IMR-90 (cell line): ENCODE data around the gene YIPF3. TPM values are rescaled to one million over a fixed set of nuclear protein-coding genes. Genes with fewer than 3 reads are reported as not detected.

Source experiments
- ATAC-seq: fragments of 200-7000 bp; cut with Tn5 transposase; 2 replicates; pipeline ENCODE4 v1.9.1; 2020; ENCODE audit warnings: low read depth, mild to moderate bottlenecking, moderate library complexity
- BruUV-seq: library from RNA; stranded (reverse); fragments of 400-500 nt; replicated peaks from 2 replicates; lab custom pipeline; 2021; lab: Mats Ljungman, UMichigan
- CTCF ChIA-PET: fragments of 300-600 bp; formaldehyde crosslinking; extraction: SDS; loops from one replicate; lab custom pipeline; 2021; ENCODE audit warnings: antibody characterized with exemption; lab: Yijun Ruan, JAX
- POLR2A ChIA-PET: fragments of 300-600 bp; sonication (Branson Sonifier 250); formaldehyde crosslinking; loops from one replicate; lab custom pipeline; 2022; ENCODE audit warnings: antibody characterized with exemption; ENCODE audit not compliant: unreplicated experiment; lab: Charles Lee
- DNase-seq: peaks from one replicate; pipeline ENCODE4 v3.0.0; 2013
- H2AFZ ChIP-seq: replicated peaks from 2 replicates; pipeline ENCODE3; 2013; ENCODE audit warnings: low read length, mild to moderate bottlenecking; ENCODE audit not compliant: poor library complexity
- H2AK5ac ChIP-seq: 2 replicates; pipeline ENCODE4 v1.6.1; 2013; ENCODE audit warnings: low read depth, low read length, inconsistent platforms
- H2AK9ac ChIP-seq: replicated peaks from 2 replicates; pipeline ENCODE3; 2013; ENCODE audit warnings: mild to moderate bottlenecking, low read depth, low read length, moderate library complexity; ENCODE audit not compliant: poor library complexity
- H2BK120ac ChIP-seq: 2 replicates; pipeline ENCODE4 v1.6.1; 2013; ENCODE audit warnings: low read depth, low read length, inconsistent platforms
- H2BK15ac ChIP-seq: 3 replicates; pipeline ENCODE4 v1.6.1; 2013; ENCODE audit warnings: low read depth, low read length, inconsistent platforms
- H2BK20ac ChIP-seq: 2 replicates; pipeline ENCODE4 v1.6.1; 2013; ENCODE audit warnings: low read depth, mild to moderate bottlenecking, inconsistent platforms, low read length, moderate library complexity
- H2BK5ac ChIP-seq: 2 replicates; pipeline ENCODE4 v1.6.1; 2013; ENCODE audit warnings: mild to moderate bottlenecking, low read depth, low read length, inconsistent platforms; ENCODE audit not compliant: poor library complexity, severe bottlenecking
- H3K14ac ChIP-seq: replicated peaks from 2 replicates; pipeline ENCODE4 v1.6.1; 2013; ENCODE audit warnings: low read depth, low read length, inconsistent platforms
- H3K18ac ChIP-seq: 2 replicates; pipeline ENCODE4 v1.6.1; 2013; ENCODE audit warnings: low read depth, low read length, control low read depth
- H3K23ac ChIP-seq: 2 replicates; pipeline ENCODE4 v1.6.1; 2013; ENCODE audit warnings: low read depth, low read length, inconsistent platforms
- H3K27ac ChIP-seq: 2 replicates; pipeline ENCODE4 v1.5.1; 2013; ENCODE audit warnings: mild to moderate bottlenecking, control low read depth, low read length; ENCODE audit not compliant: insufficient read depth
- H3K27me3 ChIP-seq: 2 replicates; pipeline ENCODE4 v1.6.1; 2013; ENCODE audit warnings: low read length; ENCODE audit not compliant: control insufficient read depth, insufficient read depth
- H3K36me3 ChIP-seq: 2 replicates; pipeline ENCODE4 v1.6.1; 2013; ENCODE audit warnings: low read length, mixed read lengths; ENCODE audit not compliant: control insufficient read depth, insufficient read depth
- H3K4ac ChIP-seq: 2 replicates; pipeline ENCODE4 v1.6.1; 2013; ENCODE audit warnings: low read depth, low read length, inconsistent platforms
- H3K4me1 ChIP-seq: 2 replicates; pipeline ENCODE4 v1.6.1; 2013; ENCODE audit warnings: low read length, mixed read lengths; ENCODE audit not compliant: control insufficient read depth, insufficient read depth
- H3K4me2 ChIP-seq: 2 replicates; pipeline ENCODE4 v1.6.1; 2013; ENCODE audit warnings: low read depth, mild to moderate bottlenecking, control low read depth, low read length, moderate library complexity
- H3K4me3 ChIP-seq: 2 replicates; pipeline ENCODE4 v1.5.1; 2013; ENCODE audit warnings: low read depth, mild to moderate bottlenecking, control low read depth, low read length, moderate library complexity; ENCODE audit not compliant: insufficient read depth
- H3K56ac ChIP-seq: 2 replicates; pipeline ENCODE4 v1.6.1; 2013; ENCODE audit warnings: low read length, inconsistent platforms; ENCODE audit not compliant: insufficient read depth; ENCODE audit errors: extremely low read depth
- H3K79me1 ChIP-seq, 2 experiments: 2 replicates each; pipeline ENCODE4 v1.6.1; 2013; ENCODE audit warnings: low read length in 2 of 2, inconsistent platforms in 1 of 2, low read depth in 1 of 2
- H3K9ac ChIP-seq: 2 replicates; pipeline ENCODE4 v1.6.1; 2013; ENCODE audit warnings: low read depth, low read length, control low read depth
- H3K9me1 ChIP-seq: 2 replicates; pipeline ENCODE4 v1.6.1; 2013; ENCODE audit warnings: low read length, inconsistent platforms; ENCODE audit not compliant: insufficient read depth
- H3K9me3 ChIP-seq: 2 replicates; pipeline ENCODE4 v1.6.1; 2013; ENCODE audit warnings: low read length; ENCODE audit not compliant: control insufficient read depth, insufficient read depth
- H4K20me1 ChIP-seq: 2 replicates; pipeline ENCODE4 v1.6.1; 2013; ENCODE audit warnings: low read length, inconsistent platforms; ENCODE audit not compliant: insufficient read depth
- H4K5ac ChIP-seq: 2 replicates; pipeline ENCODE4 v1.6.1; 2013; ENCODE audit warnings: mild to moderate bottlenecking, low read depth, low read length, control low read depth
- H4K8ac ChIP-seq, 2 experiments: 2 replicates each; pipeline ENCODE4 v1.6.1; 2013; ENCODE audit warnings: low read depth in 2 of 2, low read length in 2 of 2, control low read depth in 1 of 2, inconsistent platforms in 1 of 2
- H4K91ac ChIP-seq: 2 replicates; pipeline ENCODE4 v1.6.1; 2013; ENCODE audit warnings: low read depth, low read length, inconsistent platforms; ENCODE audit not compliant: insufficient read depth
- BHLHE40 ChIP-seq: fragments of 150-350 bp; IDR thresholded peaks from 2 replicates; pipeline ENCODE4 v1.6.1; 2016; ENCODE audit warnings: mild to moderate bottlenecking, low read depth, low read length
- CEBPB ChIP-seq: IDR thresholded peaks from 2 replicates; pipeline ENCODE4 v1.6.1; 2012; ENCODE audit warnings: low read depth, low read length, improper control_type of control experiment
- CHD1 ChIP-seq: IDR thresholded peaks from 2 replicates; pipeline ENCODE4 v1.6.1; 2012; ENCODE audit warnings: low read depth, low read length, improper control_type of control experiment
- CTCF ChIP-seq: conservative IDR thresholded peaks from 2 replicates; pipeline ENCODE4 v1.5.1; 2012; ENCODE audit warnings: mild to moderate bottlenecking, low read depth, low read length, improper control_type of control experiment
- ELK1 ChIP-seq: fragments of 150-350 bp; IDR thresholded peaks from 2 replicates; pipeline ENCODE4 v1.6.1; 2016; ENCODE audit warnings: low read depth, mild to moderate bottlenecking, low read length, moderate library complexity, borderline replicate concordance
- FOS ChIP-seq: fragments of 150-350 bp; IDR thresholded peaks from 2 replicates; pipeline ENCODE4 v1.6.1; 2016; ENCODE audit warnings: low read depth, low read length
- MAFK ChIP-seq: IDR thresholded peaks from 2 replicates; pipeline ENCODE4 v1.6.1; 2012; ENCODE audit warnings: low read depth, low read length, improper control_type of control experiment
- MAZ ChIP-seq: IDR thresholded peaks from 2 replicates; pipeline ENCODE4 v1.6.1; 2012; ENCODE audit warnings: low read depth, mild to moderate bottlenecking, low read length, improper control_type of control experiment, moderate library complexity, borderline replicate concordance
- MXI1 ChIP-seq: IDR thresholded peaks from 2 replicates; pipeline ENCODE4 v1.6.1; 2012; ENCODE audit warnings: low read depth, mild to moderate bottlenecking, low read length, moderate library complexity, borderline replicate concordance
- NFE2L2 ChIP-seq: fragments of 150-350 bp; IDR thresholded peaks from 2 replicates; pipeline ENCODE4 v1.6.1; 2016; ENCODE audit warnings: low read depth, mild to moderate bottlenecking, low read length
- POLR2A ChIP-seq: IDR thresholded peaks from 2 replicates; pipeline ENCODE4 v1.6.1; 2012; ENCODE audit warnings: mild to moderate bottlenecking, low read depth, low read length
- RAD21 ChIP-seq: IDR thresholded peaks from 2 replicates; pipeline ENCODE4 v1.6.1; 2012; ENCODE audit warnings: low read length, improper control_type of control experiment
- RCOR1 ChIP-seq: IDR thresholded peaks from 2 replicates; pipeline ENCODE4 v1.6.1; 2012; ENCODE audit warnings: mild to moderate bottlenecking, low read length, improper control_type of control experiment; ENCODE audit not compliant: insufficient replicate concordance
- RFX5 ChIP-seq: IDR thresholded peaks from 2 replicates; pipeline ENCODE4 v1.8.0; 2012; ENCODE audit warnings: low read depth, mild to moderate bottlenecking, low read length, moderate library complexity
- SMC3 ChIP-seq: fragments of 150-350 bp; IDR thresholded peaks from 2 replicates; pipeline ENCODE4 v1.6.1; 2016; ENCODE audit warnings: low read depth, mild to moderate bottlenecking, antibody characterized with exemption, low read length, moderate library complexity
- WGBS, 2 experiments: methylation state at CpG; one replicate each; pipeline versions ENCODE4 v1.1.5 to v1.1.7; 2013; ENCODE audit warnings: missing lambda C conversion rate in 2 of 2; ENCODE audit not compliant: insufficient read length in 1 of 2; ENCODE audit errors: extremely low coverage in 2 of 2; 5-methylcytosine and 5-hydroxymethylcytosine counted together
- dilution Hi-C: fragments of 300-500 bp; cut with HindIII; formaldehyde crosslinking; loops from one replicate; pipeline ENCODE4 v1.14.3; 2018; ENCODE audit warnings: low sequenced_read_pairs; ENCODE audit not compliant: unreplicated experiment
- in situ Hi-C: fragments of 300-500 bp; cut with MboI; formaldehyde crosslinking; loops from 3 replicates; pipeline ENCODE4 v1.14.3; 2019; ENCODE audit warnings: low sequenced_read_pairs, inconsistent platforms, mixed read lengths
- intact Hi-C: fragments of 100-400 bp; cut with micrococcal nuclease; formaldehyde crosslinking; loops from 2 replicates; pipeline ENCODE4 v1.10.0; 2022
- polyA plus RNA-seq, 3 experiments: library from polyadenylated mRNA; depleted of rRNA; stranded (reverse); fragments of >200 nt; gene quantifications; 2 replicates each; pipeline ENCODE4 v1.2.3, GENCODE V29; 2012; ENCODE audit warnings: low replicate concordance in 1 of 3
- total RNA-seq: library from RNA; depleted of rRNA; stranded (reverse); fragments of >200 nt; gene quantifications from 2 replicates; pipeline ENCODE4 v1.2.3, GENCODE V29; 2012
- TF ChIP-seq, protein P1 (sequence below): fragments of 150-350 bp; IDR thresholded peaks from 2 replicates; pipeline ENCODE4 v1.6.1; 2017; ENCODE audit warnings: mild to moderate bottlenecking, antibody characterized with exemption, low read length, low read depth

YIPF3 gene
- total and polyA plus RNA-seq, 2 of the 4 experiments (the other 2 are of a cell fraction), result 114 to 193 TPM

DNA sequence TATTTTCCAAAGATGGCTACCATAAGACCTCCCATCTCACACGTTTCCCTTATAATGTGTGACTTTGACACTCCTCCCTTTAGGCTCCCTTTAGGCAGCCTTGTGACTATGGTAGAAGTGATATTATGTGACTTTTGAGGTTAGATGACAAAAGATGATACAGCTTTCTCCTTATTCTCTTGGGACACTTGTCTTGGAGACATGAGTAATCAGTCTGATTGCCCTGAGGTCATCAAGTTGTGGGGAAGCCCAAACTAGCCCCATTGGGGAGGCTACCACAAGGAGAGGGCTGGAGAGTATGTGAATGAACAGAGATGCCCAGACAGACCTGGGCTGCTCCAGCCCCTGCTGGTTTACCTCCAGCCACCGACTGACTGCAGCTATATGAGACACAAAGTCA, 50.8 kb downstream of the YIPF3 start:
- no peaks in the 10 kb centered on the region for H4K20me1 ChIP-seq
- ChIA-PET POLR2A (no interaction called here), CTCF (no interaction called here)
- no peak overlapping the region for H3K18ac ChIP-seq
- in situ Hi-C loops (no loop called here), intact Hi-C loops (no loop called here), dilution Hi-C loops (no loop called here)
- H3K36me3 ChIP-seq, result no peaks in the 10 kb centered on the region
- no peaks in the 10 kb centered on the region for H3K9me3 ChIP-seq
- no peak overlapping the region for H3K23ac ChIP-seq
- no peak overlapping the region for H3K4ac ChIP-seq
- no peak overlapping the region for H2AK5ac ChIP-seq
- ATAC-seq (no peak), DNase-seq (no peak)
- no peak overlapping the region for H2BK120ac ChIP-seq
- no peaks in the 10 kb centered on the region for H3K9me1 ChIP-seq
- H4K91ac ChIP-seq, result no peak overlapping the region
- H3K4me3 ChIP-seq, result no peak overlapping the region
- H3K79me1 ChIP-seq, result no peaks in the 10 kb centered on the region
- H2AK9ac ChIP-seq, result no peak overlapping the region
- H3K9ac ChIP-seq, result no peak overlapping the region
- H3K4me2 ChIP-seq, result no peak overlapping the region
- H3K4me1 ChIP-seq, result no peaks in the 10 kb centered on the region
- no peak overlapping the region for H2AFZ ChIP-seq
- no TSS peak for BruUV-seq
- no peak overlapping the region for H3K27ac ChIP-seq
- TF ChIP-seq SMC3, result no peak
- no peak for TF ChIP-seq CHD1
- TF ChIP-seq CEBPB, result no peak
- no peak for TF ChIP-seq RFX5
- no peak for TF ChIP-seq NFE2L2
- TF ChIP-seq BHLHE40, result no peak
- no peak for TF ChIP-seq FOS
- TF ChIP-seq POLR2A, result no peak
- TF ChIP-seq MAZ, result no peak
- no peak for TF ChIP-seq MXI1
- TF ChIP-seq ELK1, result no peak
- TF ChIP-seq RCOR1, result no peak
- TF ChIP-seq, protein P1, sequence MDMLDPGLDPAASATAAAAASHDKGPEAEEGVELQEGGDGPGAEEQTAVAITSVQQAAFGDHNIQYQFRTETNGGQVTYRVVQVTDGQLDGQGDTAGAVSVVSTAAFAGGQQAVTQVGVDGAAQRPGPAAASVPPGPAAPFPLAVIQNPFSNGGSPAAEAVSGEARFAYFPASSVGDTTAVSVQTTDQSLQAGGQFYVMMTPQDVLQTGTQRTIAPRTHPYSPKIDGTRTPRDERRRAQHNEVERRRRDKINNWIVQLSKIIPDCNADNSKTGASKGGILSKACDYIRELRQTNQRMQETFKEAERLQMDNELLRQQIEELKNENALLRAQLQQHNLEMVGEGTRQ, result no peak
- TF ChIP-seq CTCF, result no peak
- no peak for TF ChIP-seq RAD21
- no peak for TF ChIP-seq MAFK
- H2BK20ac ChIP-seq, result no peak overlapping the region
- H3K56ac ChIP-seq, result no peak overlapping the region
- no peak overlapping the region for H2BK5ac ChIP-seq
- H4K8ac ChIP-seq, result no peak overlapping the region
- H4K5ac ChIP-seq, result no peak overlapping the region
- H3K27me3 ChIP-seq, result peaks cover 31% of the 10 kb centered on the region
- no CpG with 5 or more reads among the region's 2 CpGs for WGBS, 2 experiments
- no peak overlapping the region for H2BK15ac ChIP-seq
- H3K14ac ChIP-seq, result no peak overlapping the region
